GM18870 (cell line): ENCODE measurements around the gene FIZ1.

Experiments
- ATAC-seq: cut with Tn5 transposase; IDR thresholded peaks from one replicate; pipeline ENCODE4 v1.9.1; 2021; ENCODE audit warnings: moderate library complexity; ENCODE audit not compliant: unreplicated experiment

FIZ1 gene

GRCh38 chr19:55544014-55544413 is 55.3 kb downstream of the FIZ1 start:
- no peak for ATAC-seq

GRCh38 chr19:55543567-55543966 is 55.8 kb downstream of the FIZ1 start:
- ATAC-seq, result no peak

GRCh38 chr19:55542292-55542855 is 56.9 kb downstream of the FIZ1 start:
- no peak for ATAC-seq
